K562 (cell line): ENCODE results near the gene ASPHD1. TPM values are rescaled to one million over a fixed set of nuclear protein-coding genes. Genes with fewer than 3 reads are reported as not detected.

Experiments used
- HNRNPLL ChIP-seq: fragments of 200-400 bp; formaldehyde crosslinking; IDR thresholded peaks from 2 replicates; pipeline ENCODE4 v1.6.1; 2017; ENCODE audit warnings: low read length, low read depth, mild to moderate bottlenecking; ENCODE audit not compliant: poor library complexity, severe bottlenecking
- KLF10 ChIP-seq: fragments of 250-450 bp; sonication (Bioruptor Pico); IDR thresholded peaks from 2 replicates; pipeline ENCODE4 v1.6.1; 2021; ENCODE audit warnings: matching md5 sums
- NBN ChIP-seq: fragments of 450-650 bp; IDR thresholded peaks from 2 replicates; pipeline ENCODE4 v1.6.1; 2016; ENCODE audit warnings: low read depth, mild to moderate bottlenecking
- ZBTB1 ChIP-seq: sonication (generic); formaldehyde crosslinking; IDR thresholded peaks from 2 replicates; pipeline ENCODE4 v1.8.1; 2023; ENCODE audit warnings: missing genetic modification reagents, low read depth, mild to moderate bottlenecking, borderline replicate concordance
- polyA plus RNA-seq, 8 experiments: library from polyadenylated mRNA; depleted of rRNA in 4 of 8; stranded (reverse) in 5 of 8; unstranded in 3 of 8; fragments of >200 nt; fragmentation: Nextera tagmentation in 2 of 8; fragmentation: Illumina TruSeq in 1 of 8; extraction: Ambion mirVana in 2 of 8; extraction: Trizol in 1 of 8; gene quantifications; 2 replicates each; pipeline versions ENCODE4 v1.2.1 to v1.2.3, GENCODE V29; 2011 to 2014; ENCODE audit warnings: inconsistent platforms in 1 of 8, missing spikeins in 1 of 8
- total RNA-seq, 7 experiments: library from RNA; depleted of rRNA in 6 of 7; stranded (reverse); fragments of >200 nt in 6 of 7; fragmentation: Illumina TruSeq in 2 of 7; extraction: Trizol in 2 of 7; gene quantifications; 2 replicates each; pipeline versions ENCODE4 v1.2.1 to v1.2.3, GENCODE V29; 2011 to 2021; ENCODE audit warnings: low replicate concordance in 1 of 7
- TF ChIP-seq, protein P1 (sequence below): sonication (generic); formaldehyde crosslinking; IDR thresholded peaks from 2 replicates; pipeline ENCODE4 v1.8.0; 2022; ENCODE audit warnings: mild to moderate bottlenecking, missing genetic modification reagents
- TF ChIP-seq, protein P2 (sequence below): fragments of 450-650 bp; IDR thresholded peaks from 2 replicates; pipeline ENCODE4 v1.6.1; 2016; ENCODE audit warnings: mild to moderate bottlenecking, moderate library complexity
- TF ChIP-seq, protein P3 (sequence below): sonication (generic); formaldehyde crosslinking; IDR thresholded peaks from 2 replicates; pipeline ENCODE4 v1.5.0; 2020; ENCODE audit warnings: missing genetic modification reagents

ASPHD1 gene
- total and polyA plus RNA-seq, 9 of the 15 experiments (the other 6 are each of a cell fraction or from before 2014, with no cell fraction given), result 0.03 to 0.70 (median 0.24) TPM; not detected in 5

DNA sequence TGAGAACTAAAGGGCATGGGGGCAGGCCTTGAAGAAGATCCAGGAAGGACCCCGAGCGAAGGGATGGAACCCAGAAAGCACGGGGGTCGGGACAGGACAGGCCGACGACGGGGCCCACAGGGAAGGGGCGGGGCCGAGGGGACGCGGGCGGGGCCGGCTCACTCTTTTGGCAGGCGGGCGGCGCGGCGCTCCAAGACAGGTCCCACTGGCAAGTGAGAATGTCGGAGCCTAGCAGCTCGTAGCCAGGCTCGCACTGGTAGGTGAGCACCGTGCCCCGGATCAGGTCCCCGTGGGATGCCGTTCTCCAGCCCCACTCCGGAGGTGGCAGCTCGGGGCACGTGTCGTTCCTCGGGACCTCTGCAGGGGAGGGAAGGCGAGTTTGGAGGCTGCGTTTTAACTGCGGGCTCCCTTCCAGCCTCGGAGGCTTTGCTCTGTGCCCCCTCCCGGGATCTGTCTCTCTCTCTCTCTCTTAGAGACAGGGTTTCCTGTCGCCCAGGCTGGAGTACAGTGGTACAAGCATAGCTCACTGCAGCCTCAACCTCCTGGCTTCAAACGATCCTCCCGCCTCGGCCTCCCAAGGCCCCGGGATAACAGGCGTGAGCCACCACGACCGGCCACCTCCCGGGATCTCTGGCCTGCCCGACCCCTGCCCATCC lies 23.6 kb upstream of the ASPHD1 start (continued):
- TF ChIP-seq, protein P1, sequence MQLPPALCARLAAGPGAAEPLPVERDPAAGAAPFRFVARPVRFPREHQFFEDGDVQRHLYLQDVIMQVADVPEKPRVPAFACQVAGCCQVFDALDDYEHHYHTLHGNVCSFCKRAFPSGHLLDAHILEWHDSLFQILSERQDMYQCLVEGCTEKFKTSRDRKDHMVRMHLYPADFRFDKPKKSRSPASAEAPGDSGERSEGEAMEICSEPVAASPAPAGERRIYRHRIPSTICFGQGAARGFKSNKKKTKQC (CRISPR knock-in tag), result 0 out of 2 replicates have a peak, but pooled peaks have one; percentile 52
- TF ChIP-seq, protein P2, sequence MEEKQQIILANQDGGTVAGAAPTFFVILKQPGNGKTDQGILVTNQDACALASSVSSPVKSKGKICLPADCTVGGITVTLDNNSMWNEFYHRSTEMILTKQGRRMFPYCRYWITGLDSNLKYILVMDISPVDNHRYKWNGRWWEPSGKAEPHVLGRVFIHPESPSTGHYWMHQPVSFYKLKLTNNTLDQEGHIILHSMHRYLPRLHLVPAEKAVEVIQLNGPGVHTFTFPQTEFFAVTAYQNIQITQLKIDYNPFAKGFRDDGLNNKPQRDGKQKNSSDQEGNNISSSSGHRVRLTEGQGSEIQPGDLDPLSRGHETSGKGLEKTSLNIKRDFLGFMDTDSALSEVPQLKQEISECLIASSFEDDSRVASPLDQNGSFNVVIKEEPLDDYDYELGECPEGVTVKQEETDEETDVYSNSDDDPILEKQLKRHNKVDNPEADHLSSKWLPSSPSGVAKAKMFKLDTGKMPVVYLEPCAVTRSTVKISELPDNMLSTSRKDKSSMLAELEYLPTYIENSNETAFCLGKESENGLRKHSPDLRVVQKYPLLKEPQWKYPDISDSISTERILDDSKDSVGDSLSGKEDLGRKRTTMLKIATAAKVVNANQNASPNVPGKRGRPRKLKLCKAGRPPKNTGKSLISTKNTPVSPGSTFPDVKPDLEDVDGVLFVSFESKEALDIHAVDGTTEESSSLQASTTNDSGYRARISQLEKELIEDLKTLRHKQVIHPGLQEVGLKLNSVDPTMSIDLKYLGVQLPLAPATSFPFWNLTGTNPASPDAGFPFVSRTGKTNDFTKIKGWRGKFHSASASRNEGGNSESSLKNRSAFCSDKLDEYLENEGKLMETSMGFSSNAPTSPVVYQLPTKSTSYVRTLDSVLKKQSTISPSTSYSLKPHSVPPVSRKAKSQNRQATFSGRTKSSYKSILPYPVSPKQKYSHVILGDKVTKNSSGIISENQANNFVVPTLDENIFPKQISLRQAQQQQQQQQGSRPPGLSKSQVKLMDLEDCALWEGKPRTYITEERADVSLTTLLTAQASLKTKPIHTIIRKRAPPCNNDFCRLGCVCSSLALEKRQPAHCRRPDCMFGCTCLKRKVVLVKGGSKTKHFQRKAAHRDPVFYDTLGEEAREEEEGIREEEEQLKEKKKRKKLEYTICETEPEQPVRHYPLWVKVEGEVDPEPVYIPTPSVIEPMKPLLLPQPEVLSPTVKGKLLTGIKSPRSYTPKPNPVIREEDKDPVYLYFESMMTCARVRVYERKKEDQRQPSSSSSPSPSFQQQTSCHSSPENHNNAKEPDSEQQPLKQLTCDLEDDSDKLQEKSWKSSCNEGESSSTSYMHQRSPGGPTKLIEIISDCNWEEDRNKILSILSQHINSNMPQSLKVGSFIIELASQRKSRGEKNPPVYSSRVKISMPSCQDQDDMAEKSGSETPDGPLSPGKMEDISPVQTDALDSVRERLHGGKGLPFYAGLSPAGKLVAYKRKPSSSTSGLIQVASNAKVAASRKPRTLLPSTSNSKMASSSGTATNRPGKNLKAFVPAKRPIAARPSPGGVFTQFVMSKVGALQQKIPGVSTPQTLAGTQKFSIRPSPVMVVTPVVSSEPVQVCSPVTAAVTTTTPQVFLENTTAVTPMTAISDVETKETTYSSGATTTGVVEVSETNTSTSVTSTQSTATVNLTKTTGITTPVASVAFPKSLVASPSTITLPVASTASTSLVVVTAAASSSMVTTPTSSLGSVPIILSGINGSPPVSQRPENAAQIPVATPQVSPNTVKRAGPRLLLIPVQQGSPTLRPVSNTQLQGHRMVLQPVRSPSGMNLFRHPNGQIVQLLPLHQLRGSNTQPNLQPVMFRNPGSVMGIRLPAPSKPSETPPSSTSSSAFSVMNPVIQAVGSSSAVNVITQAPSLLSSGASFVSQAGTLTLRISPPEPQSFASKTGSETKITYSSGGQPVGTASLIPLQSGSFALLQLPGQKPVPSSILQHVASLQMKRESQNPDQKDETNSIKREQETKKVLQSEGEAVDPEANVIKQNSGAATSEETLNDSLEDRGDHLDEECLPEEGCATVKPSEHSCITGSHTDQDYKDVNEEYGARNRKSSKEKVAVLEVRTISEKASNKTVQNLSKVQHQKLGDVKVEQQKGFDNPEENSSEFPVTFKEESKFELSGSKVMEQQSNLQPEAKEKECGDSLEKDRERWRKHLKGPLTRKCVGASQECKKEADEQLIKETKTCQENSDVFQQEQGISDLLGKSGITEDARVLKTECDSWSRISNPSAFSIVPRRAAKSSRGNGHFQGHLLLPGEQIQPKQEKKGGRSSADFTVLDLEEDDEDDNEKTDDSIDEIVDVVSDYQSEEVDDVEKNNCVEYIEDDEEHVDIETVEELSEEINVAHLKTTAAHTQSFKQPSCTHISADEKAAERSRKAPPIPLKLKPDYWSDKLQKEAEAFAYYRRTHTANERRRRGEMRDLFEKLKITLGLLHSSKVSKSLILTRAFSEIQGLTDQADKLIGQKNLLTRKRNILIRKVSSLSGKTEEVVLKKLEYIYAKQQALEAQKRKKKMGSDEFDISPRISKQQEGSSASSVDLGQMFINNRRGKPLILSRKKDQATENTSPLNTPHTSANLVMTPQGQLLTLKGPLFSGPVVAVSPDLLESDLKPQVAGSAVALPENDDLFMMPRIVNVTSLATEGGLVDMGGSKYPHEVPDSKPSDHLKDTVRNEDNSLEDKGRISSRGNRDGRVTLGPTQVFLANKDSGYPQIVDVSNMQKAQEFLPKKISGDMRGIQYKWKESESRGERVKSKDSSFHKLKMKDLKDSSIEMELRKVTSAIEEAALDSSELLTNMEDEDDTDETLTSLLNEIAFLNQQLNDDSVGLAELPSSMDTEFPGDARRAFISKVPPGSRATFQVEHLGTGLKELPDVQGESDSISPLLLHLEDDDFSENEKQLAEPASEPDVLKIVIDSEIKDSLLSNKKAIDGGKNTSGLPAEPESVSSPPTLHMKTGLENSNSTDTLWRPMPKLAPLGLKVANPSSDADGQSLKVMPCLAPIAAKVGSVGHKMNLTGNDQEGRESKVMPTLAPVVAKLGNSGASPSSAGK, result peak; percentile 80
- no peak for TF ChIP-seq NBN
- TF ChIP-seq KLF10 (CRISPR knock-in tag), result no peak
- TF ChIP-seq HNRNPLL, result no peak
- no peak; the same call in 1 of the 2 replicates for TF ChIP-seq ZBTB1 (CRISPR knock-in tag)
- TF ChIP-seq, protein P3, sequence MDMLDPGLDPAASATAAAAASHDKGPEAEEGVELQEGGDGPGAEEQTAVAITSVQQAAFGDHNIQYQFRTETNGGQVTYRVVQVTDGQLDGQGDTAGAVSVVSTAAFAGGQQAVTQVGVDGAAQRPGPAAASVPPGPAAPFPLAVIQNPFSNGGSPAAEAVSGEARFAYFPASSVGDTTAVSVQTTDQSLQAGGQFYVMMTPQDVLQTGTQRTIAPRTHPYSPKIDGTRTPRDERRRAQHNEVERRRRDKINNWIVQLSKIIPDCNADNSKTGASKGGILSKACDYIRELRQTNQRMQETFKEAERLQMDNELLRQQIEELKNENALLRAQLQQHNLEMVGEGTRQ (CRISPR knock-in tag), result no peak; the same call in 1 of the 2 replicates
